K562 (cell line): Measurements from ENCODE around the gene ARHGAP9. TPM values are rescaled to one million over a fixed set of nuclear protein-coding genes. Genes with fewer than 3 reads are reported as not detected.

Experiments used
- CHD7 ChIP-seq: fragments of 200-600 bp; sonication (generic); IDR thresholded peaks from one replicate; pipeline ENCODE4 v1.6.1; 2012; ENCODE audit warnings: mild to moderate bottlenecking, low read depth, low read length, inconsistent platforms
- GATAD2A ChIP-seq: fragments of 450-650 bp; IDR thresholded peaks from 2 replicates; pipeline ENCODE4 v1.6.1; 2017
- KLF13 ChIP-seq: fragments of 450-650 bp; IDR thresholded peaks from 2 replicates; pipeline ENCODE4 v1.6.1; 2016; ENCODE audit warnings: missing genetic modification characterization, low read depth, mild to moderate bottlenecking, missing compliant biosample characterization, moderate library complexity, borderline replicate concordance
- NKRF ChIP-seq: fragments of 450-650 bp; IDR thresholded peaks from 2 replicates; pipeline ENCODE4 v1.6.1; 2016; ENCODE audit warnings: borderline replicate concordance
- PHB ChIP-seq: fragments of 250-450 bp; sonication (Bioruptor Pico); IDR thresholded peaks from 2 replicates; pipeline ENCODE4 v1.5.0; 2021
- RBBP5 ChIP-seq: fragments of 200-600 bp; sonication (generic); IDR thresholded peaks from 2 replicates; pipeline ENCODE4 v1.6.1; 2012; ENCODE audit warnings: borderline replicate concordance, mild to moderate bottlenecking, low read length, control low read depth, inconsistent platforms; ENCODE audit not compliant: insufficient read depth, poor library complexity, severe bottlenecking
- SIN3B ChIP-seq: fragments of 450-650 bp; IDR thresholded peaks from 2 replicates; pipeline ENCODE4 v1.6.1; 2017; ENCODE audit warnings: low read depth, mild to moderate bottlenecking, moderate library complexity
- SRSF7 ChIP-seq: fragments of 200-400 bp; formaldehyde crosslinking; optimal IDR thresholded peaks from 2 replicates; pipeline ENCODE3; 2017; ENCODE audit warnings: mild to moderate bottlenecking, low read depth, low read length
- THRAP3 ChIP-seq: fragments of 450-650 bp; IDR thresholded peaks from 2 replicates; pipeline ENCODE4 v1.6.1; 2016; ENCODE audit warnings: mild to moderate bottlenecking, inconsistent platforms, borderline replicate concordance
- polyA plus RNA-seq, 8 experiments: library from polyadenylated mRNA; depleted of rRNA in 4 of 8; stranded (reverse) in 5 of 8; unstranded in 3 of 8; fragments of >200 nt; fragmentation: Nextera tagmentation in 2 of 8; fragmentation: Illumina TruSeq in 1 of 8; extraction: Ambion mirVana in 2 of 8; extraction: Trizol in 1 of 8; gene quantifications; 2 replicates each; pipeline versions ENCODE4 v1.2.1 to v1.2.3, GENCODE V29; 2011 to 2014; ENCODE audit warnings: inconsistent platforms in 1 of 8, missing spikeins in 1 of 8
- total RNA-seq, 7 experiments: library from RNA; depleted of rRNA in 6 of 7; stranded (reverse); fragments of >200 nt in 6 of 7; fragmentation: Illumina TruSeq in 2 of 7; extraction: Trizol in 2 of 7; gene quantifications; 2 replicates each; pipeline versions ENCODE4 v1.2.1 to v1.2.3, GENCODE V29; 2011 to 2021; ENCODE audit warnings: low replicate concordance in 1 of 7
- TF ChIP-seq, protein P1 (sequence below): fragments of 200-800 bp; sonication (Bioruptor generic); IDR thresholded peaks from 2 replicates; pipeline ENCODE4 v1.6.1; 2017; ENCODE audit warnings: missing genetic modification characterization, missing compliant biosample characterization

ARHGAP9 gene
- total and polyA plus RNA-seq, 9 of the 15 experiments (the other 6 are each of a cell fraction or from before 2014, with no cell fraction given), result 1.5 to 10.2 (median 5.1) TPM

GRCh38 chr12:57462251-57462911, 17.3 kb downstream of the ARHGAP9 start (continued):
- TF ChIP-seq CHD7 (no peak), PHB (CRISPR knock-in tag) (no peak), RBBP5 (no peak), SIN3B (no peak), SRSF7 (no peak), GATAD2A (no peak), THRAP3 (no peak), KLF13 (tag) (no peak), NKRF (peak; percentile 55; the same call in 1 of the 2 replicates)
- TF ChIP-seq, protein P1, sequence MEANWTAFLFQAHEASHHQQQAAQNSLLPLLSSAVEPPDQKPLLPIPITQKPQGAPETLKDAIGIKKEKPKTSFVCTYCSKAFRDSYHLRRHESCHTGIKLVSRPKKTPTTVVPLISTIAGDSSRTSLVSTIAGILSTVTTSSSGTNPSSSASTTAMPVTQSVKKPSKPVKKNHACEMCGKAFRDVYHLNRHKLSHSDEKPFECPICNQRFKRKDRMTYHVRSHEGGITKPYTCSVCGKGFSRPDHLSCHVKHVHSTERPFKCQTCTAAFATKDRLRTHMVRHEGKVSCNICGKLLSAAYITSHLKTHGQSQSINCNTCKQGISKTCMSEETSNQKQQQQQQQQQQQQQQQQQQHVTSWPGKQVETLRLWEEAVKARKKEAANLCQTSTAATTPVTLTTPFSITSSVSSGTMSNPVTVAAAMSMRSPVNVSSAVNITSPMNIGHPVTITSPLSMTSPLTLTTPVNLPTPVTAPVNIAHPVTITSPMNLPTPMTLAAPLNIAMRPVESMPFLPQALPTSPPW (CRISPR knock-in tag), result peak; percentile 93
